GM19238 (cell line): ENCODE results near the gene IFRD1.
"Not testable (repeated sequence)": the region's sequence is repeated elsewhere in the genome, so short reads cannot be mapped to it uniquely, and the experiment has no call there.

Experiments
- DNase-seq: peaks from one replicate; pipeline ENCODE4 v3.0.0; 2011; ENCODE audit warnings: low spot score; ENCODE audit not compliant: insufficient read length

IFRD1 gene

DNA sequence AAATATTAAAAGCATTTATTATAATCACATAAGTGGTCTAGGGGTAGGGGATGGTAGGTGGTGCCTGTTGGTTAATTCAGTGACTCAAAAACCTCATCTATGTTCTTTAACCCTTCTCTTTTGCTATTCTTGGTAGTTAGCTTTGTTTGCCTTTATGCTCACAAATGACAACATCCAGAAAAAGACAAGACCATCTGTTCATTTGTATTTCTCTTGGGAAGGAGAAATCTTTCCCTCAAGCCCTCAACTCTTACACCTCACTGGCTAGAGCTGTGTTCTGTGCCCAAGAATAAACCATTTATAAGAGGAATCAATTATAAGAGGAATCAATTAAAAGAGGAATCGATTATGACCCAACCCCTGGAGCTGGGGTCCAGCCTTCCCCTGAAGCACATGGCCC lies 10.8 kb upstream of the IFRD1 start:
- DNase-seq = no peak

- DNase-seq = no peak
These were observed 8.1 kb upstream of the IFRD1 start for GRCh38 chr7:112442210-112442609.

- DNase-seq = no peak
These were observed 5.8 kb upstream of the IFRD1 start for GRCh38 chr7:112444505-112444904.

- DNase-seq = no peak
These were observed 3.8 kb upstream of the IFRD1 start for GRCh38 chr7:112446431-112446830.

DNA sequence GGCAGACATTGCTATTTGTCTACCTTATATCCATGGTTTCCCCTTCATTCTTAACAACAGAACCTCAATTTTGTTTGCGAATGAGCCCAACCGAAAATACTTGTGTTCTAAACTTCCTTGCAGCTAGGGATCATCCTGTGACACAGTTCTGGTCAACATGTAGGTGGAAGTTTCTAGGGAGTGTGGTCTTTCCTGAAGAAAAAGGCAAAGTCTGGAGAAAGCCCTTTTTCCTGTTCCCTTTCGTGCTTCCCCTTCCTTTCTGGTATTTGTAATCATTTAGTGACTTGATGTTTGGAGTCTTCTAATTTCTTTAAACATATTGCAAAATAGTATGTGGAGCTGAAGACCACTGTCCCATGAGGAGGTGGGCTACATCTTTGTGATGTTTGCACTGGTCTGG lies 2.9 kb upstream of the IFRD1 start:
- no peak for DNase-seq

- DNase-seq = no peak
These were observed 1.9 kb upstream of the IFRD1 start for GRCh38 chr7:112448381-112448780.

DNA sequence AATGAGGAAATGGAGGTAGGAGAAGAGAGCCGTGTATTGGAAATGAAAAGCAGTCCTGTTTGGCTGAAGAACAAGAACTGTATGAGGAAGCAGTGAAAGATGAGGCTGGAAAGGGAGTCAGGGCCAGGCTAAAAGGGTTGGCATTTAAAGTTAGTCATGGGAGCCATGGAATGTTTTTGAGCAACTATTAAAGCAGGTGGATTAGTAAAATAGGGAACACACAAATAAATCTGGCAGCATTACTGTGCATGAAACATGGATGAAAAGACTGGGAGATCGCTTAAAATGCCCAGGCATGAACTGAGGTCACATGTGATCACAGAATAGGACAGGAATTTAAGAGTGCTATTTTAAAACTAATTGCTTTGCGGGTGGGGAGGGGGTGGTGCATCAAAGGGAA lies 1.4 kb upstream of the IFRD1 start:
- DNase-seq = no peak

GRCh38 chr7:112449353-112449752 lies 907 bp upstream of the IFRD1 start:
- DNase-seq = no peak

- DNase-seq = peak; percentile 71
These were observed 824 bp downstream of the IFRD1 start for GRCh38 chr7:112450807-112451761.

DNA sequence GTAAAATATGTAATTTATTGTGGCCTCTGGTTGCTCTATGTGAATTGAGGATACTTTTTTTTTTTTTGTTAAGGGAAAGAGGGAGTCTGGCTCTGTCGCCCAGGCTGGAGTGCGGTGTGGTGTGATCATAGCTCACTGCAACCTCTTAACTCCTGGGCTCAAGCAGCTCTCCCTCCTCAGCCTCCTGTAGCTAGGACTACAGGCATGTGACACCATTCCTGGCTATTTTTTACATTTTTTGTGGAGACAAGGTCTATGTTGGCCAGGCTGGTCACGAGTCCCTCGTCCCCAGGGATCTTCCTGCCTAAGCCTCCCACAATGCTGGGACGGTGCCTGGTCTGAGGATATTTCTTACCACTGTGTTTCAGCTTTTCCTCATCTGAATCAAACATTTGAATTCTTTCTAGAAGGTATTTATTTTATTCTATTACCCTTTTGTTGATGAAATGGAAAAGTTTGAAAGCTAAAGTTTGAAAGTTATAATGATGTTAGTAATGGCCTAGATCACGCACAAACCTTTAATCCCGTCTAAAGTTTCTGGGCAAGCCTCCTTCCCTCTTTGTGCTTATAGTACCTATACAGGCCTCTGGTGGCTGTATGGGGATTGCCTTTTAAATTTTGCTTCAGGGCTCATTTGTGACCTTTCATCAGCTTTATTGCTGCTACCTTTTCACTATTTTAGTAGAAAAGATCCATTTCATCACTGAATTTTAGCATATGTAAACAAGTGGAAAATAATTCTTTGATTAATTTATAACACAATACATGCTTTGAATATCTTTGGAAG lies 2.0 kb downstream of the IFRD1 start:
- DNase-seq = no peak

GRCh38 chr7:112453505-112454171 lies 3.4 kb downstream of the IFRD1 start:
- no peak for DNase-seq

DNA sequence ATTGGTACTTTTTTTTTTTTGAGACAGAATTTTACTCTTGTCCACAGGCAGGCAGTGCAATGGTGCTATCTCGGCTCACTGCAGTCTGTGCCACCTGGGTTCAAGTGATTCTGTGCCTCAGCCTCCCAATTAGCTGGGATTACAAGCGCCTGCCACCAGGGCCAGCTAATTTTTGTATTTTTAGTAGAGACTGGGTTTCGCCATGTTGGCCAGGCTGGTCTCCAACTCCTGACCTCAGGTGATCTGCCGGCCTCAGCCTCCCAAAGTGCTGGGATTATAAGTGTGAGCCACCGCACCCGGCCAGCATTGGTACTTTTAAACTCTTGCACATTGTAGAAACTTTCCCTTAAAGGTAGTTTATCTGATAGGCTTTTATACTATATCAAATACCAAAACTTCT lies 3.9 kb downstream of the IFRD1 start:
- DNase-seq = not testable (repeated sequence)

GRCh38 chr7:112459645-112460044 lies 9.4 kb downstream of the IFRD1 start:
- no peak for DNase-seq

- no peak for DNase-seq
These were observed 12.0 kb downstream of the IFRD1 start for GRCh38 chr7:112462236-112462635.

DNA sequence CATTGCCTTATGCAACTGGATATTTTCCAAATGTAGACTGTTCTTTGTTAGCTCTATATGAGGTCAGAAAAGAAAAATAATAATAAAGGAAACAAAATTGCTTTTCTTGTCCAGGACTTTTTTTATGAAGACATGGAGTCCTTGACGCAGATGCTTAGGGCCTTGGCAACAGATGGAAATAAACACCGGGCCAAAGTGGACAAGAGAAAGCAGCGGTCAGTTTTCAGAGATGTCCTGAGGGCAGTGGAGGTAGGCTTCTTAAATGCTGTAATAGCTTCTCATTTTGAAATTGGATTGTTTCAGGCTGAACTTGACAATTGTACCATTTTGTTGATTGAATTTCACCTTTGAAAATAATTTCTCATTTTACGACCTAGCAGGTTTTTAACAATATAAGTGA lies 17.6 kb downstream of the IFRD1 start:
- no peak for DNase-seq

- DNase-seq = no peak
These were observed 19.9 kb downstream of the IFRD1 start for GRCh38 chr7:112470194-112470593.

- DNase-seq = no peak
These were observed 26.3 kb downstream of the IFRD1 start for GRCh38 chr7:112476390-112477052.

DNA sequence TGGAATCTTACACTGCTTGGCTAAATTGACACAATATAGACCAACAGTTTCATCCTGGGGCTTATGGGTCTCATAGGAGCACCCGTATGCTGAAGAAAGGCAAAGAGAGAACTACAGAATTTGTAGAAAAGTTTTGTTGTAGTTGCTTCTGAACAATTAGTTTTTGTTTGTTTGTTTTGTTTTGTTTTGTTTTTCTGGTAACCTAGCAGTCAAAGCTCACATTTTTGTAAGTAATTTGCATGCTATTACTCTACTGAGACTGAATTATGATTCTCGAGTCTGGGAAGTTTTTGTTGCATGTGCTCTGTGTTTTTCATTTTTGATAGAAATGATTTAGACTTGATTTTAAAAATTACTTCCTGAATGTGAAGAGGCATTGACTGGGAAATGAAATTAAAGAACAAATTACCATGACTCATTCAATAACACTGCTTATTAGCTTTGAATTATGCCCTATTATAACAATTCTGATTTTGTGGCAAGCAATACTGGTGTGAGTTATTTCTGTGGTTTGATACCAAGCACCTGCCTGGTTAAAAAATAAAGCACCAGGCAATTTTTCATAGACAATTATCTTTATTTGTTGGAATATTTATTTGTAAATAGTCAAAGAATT lies 31.0 kb downstream of the IFRD1 start:
- DNase-seq = no peak

DNA sequence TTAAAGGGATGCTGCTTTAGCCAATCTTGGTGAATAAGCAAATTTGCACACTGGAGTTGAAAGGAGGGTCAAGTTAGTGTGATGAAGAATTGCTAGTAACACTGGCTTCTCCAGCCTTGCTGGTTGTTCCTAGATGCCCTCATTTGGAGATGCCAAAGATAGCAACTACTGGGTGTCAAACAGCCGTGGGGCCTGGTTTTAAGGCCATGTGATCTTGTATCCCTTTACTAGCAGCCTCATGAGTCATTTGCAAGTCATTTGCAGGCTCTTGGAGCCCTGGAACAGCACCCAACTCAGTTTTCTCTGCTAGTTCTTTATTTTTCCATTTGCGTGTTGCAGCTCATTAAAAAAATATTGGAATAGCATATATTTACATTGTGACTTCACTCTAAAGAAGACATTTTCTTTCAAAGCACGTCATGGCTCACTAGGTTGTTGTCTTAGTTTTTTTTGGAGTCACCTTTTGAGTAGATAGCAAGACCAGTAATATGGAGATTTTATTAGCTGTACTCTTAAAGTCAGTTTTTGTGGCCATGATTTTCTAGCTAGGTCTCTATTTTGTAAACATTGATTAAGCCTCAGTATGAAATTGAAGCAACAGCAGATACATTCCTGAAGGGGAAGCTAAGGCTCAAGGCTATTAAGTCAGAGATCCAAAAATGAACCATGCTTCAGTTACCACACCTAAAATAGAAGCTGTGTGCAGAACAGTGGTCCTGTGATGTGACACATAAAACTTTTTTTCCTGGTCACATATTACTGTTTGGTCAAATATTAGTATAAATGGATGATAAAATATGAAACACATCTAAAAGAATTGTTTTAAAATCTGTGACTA lies 31.8 kb downstream of the IFRD1 start:
- no peak for DNase-seq

DNA sequence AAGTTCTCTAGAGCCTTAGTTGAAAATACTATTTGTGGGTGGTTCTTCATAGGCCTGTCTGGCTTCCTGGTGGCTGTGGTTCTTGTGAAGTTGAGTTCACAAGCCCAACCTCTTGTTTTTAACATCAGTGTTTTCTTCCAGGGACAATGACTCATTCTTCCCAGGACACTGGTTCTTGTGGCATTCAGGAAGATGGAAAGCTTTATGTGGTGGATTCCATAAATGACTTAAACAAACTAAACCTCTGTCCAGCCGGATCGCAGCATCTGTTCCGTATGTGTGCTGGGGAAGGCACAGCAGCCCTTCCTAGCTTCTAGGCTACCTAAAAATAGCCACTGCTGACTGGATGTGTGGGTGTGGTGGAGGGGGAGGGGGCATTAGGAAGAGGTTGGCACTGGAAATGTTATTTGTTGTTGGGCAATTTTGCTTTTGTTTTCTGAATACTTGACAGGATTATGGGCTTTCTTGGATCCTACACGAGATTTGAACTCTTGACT lies 34.5 kb downstream of the IFRD1 start:
- no peak for DNase-seq
